Neural crest cell (in vitro differentiated cells): ENCODE results near the gene ZIC1. TPM values are rescaled to one million over a fixed set of nuclear protein-coding genes. Genes with fewer than 3 reads are reported as not detected.

Experiments
- DNase-seq: peaks from one replicate; pipeline ENCODE4 v3.0.0; 2021; ENCODE audit warnings: low read depth, mixed read lengths, low spot score
- H3K27ac Mint-ChIP-seq: one replicate; pipeline ENCODE4 v1.8.0; 2021; ENCODE audit warnings: mild to moderate bottlenecking, mixed read lengths; ENCODE audit not compliant: unreplicated experiment
- H3K27me3 Mint-ChIP-seq: 2 replicates; pipeline ENCODE4 v1.8.0; 2021; ENCODE audit warnings: low read depth, mild to moderate bottlenecking, mixed read lengths
- H3K36me3 Mint-ChIP-seq: 2 replicates; pipeline ENCODE4 v1.8.0; 2021; ENCODE audit warnings: low read depth, mild to moderate bottlenecking, mixed read lengths
- H3K4me1 Mint-ChIP-seq: 2 replicates; pipeline ENCODE4 v1.8.0; 2021; ENCODE audit warnings: mixed read lengths
- H3K4me3 Mint-ChIP-seq: one replicate; pipeline ENCODE4 v1.8.0; 2021; ENCODE audit warnings: mild to moderate bottlenecking, mixed read lengths
- H3K9me3 Mint-ChIP-seq: 2 replicates; pipeline ENCODE4 v1.8.0; 2021; ENCODE audit warnings: mixed read lengths
- CTCF ChIP-seq: fragments of 200-600 bp; sonication (generic); conservative IDR thresholded peaks from 2 replicates; pipeline ENCODE4 v1.5.0; 2021; ENCODE audit warnings: antibody characterized with exemption, mild to moderate bottlenecking
- total RNA-seq: library from RNA; stranded (reverse); gene quantifications from 2 replicates; pipeline ENCODE4 v1.2.1, GENCODE V29; 2021

ZIC1 gene
- total RNA-seq, 1 donor from 2014 or later = 54.3 TPM

GRCh38 chr3:147410526-147411237 lies 1.5 kb downstream of the ZIC1 start:
- peaks cover 58% of the 10 kb centered on the region for H3K4me1 Mint-ChIP-seq
- TF ChIP-seq CTCF = no peak
- peaks cover 97% of the 10 kb centered on the region for H3K27me3 Mint-ChIP-seq
- H3K9me3 Mint-ChIP-seq = no peaks in the 10 kb centered on the region
- peak overlapping the region; percentile 28 for H3K27ac Mint-ChIP-seq
- H3K4me3 Mint-ChIP-seq = peak overlapping the region; percentile 81
- no peak for DNase-seq
- H3K36me3 Mint-ChIP-seq = peaks cover 24% of the 10 kb centered on the region

- peak overlapping the region; percentile 28 for H3K27ac Mint-ChIP-seq
- DNase-seq = no peak
- no peaks in the 10 kb centered on the region for H3K9me3 Mint-ChIP-seq
- peaks cover 97% of the 10 kb centered on the region for H3K27me3 Mint-ChIP-seq
- H3K4me1 Mint-ChIP-seq = peaks cover 57% of the 10 kb centered on the region
- H3K36me3 Mint-ChIP-seq = peaks cover 24% of the 10 kb centered on the region
- no peak for TF ChIP-seq CTCF
- peak overlapping the region; percentile 81 for H3K4me3 Mint-ChIP-seq
Measured at GRCh38 chr3:147411238-147411814, 2.2 kb downstream of the ZIC1 start.

- Mint-ChIP-seq H3K9me3 (no peaks in the 10 kb centered on the region), H3K36me3 (peaks cover 24% of the 10 kb centered on the region), H3K4me1 (peaks cover 52% of the 10 kb centered on the region), H3K27ac (no peak overlapping the region), H3K4me3 (peak overlapping the region; percentile 81), H3K27me3 (peaks cover 97% of the 10 kb centered on the region)
- DNase-seq = no peak
- TF ChIP-seq CTCF = no peak
Measured at GRCh38 chr3:147411815-147412241, 2.7 kb downstream of the ZIC1 start.

GRCh38 chr3:147412261-147412916 lies 3.2 kb downstream of the ZIC1 start:
- peaks cover 97% of the 10 kb centered on the region for H3K27me3 Mint-ChIP-seq
- peak overlapping the region; percentile 60 for H3K27ac Mint-ChIP-seq
- no peaks in the 10 kb centered on the region for H3K9me3 Mint-ChIP-seq
- TF ChIP-seq CTCF = no peak
- peaks cover 49% of the 10 kb centered on the region for H3K4me1 Mint-ChIP-seq
- peaks cover 24% of the 10 kb centered on the region for H3K36me3 Mint-ChIP-seq
- DNase-seq = no peak
- H3K4me3 Mint-ChIP-seq = peak overlapping the region; percentile 81

- Mint-ChIP-seq H3K36me3 (peaks cover 22% of the 10 kb centered on the region), H3K9me3 (no peaks in the 10 kb centered on the region), H3K4me3 (peak overlapping the region; percentile 81), H3K27ac (peak overlapping the region; percentile 82), H3K27me3 (peaks cover 97% of the 10 kb centered on the region), H3K4me1 (peaks cover 42% of the 10 kb centered on the region)
- DNase-seq = no peak
- no peak for TF ChIP-seq CTCF
Measured at GRCh38 chr3:147412917-147413685, 3.9 kb downstream of the ZIC1 start.
